ENCODE results near the gene TBC1D24.
"Not testable (repeated sequence)": the region's sequence is repeated elsewhere in the genome, so short reads cannot be mapped to it uniquely, and the experiment has no call there.

TBC1D24 gene

GRCh38 chr16:2532494-2533141 lies 57.7 kb downstream of the TBC1D24 start:
- Histone ChIP-seq H3K4me3 (ENCODE audit: low read depth, low read length) (peak overlapping the region; percentile 77), H3K36me3 (ENCODE audit: control insufficient read depth, insufficient read depth, low read length) (no peaks in the 10 kb centered on the region), H3K27ac (peak overlapping the region; percentile 64), H3K9me3 (ENCODE audit: control insufficient read depth, low read length) (no peaks in the 10 kb centered on the region), H3K4me1 (peaks cover 3% of the 10 kb centered on the region), H3K27me3 (ENCODE audit: control insufficient read depth, insufficient read depth, low read length) (no peaks in the 10 kb centered on the region), H2AFZ (peak overlapping the region; percentile 90), H3K4me2 (ENCODE audit: low read length) (peak overlapping the region; percentile 100), H3K79me2 (no peaks in the 10 kb centered on the region), H3K9ac (no peak overlapping the region)
- TF ChIP-seq CTCF (IDR thresholded peaks at IDR 0.05) = no peak

GRCh38 chr16:2533142-2533755 lies 58.3 kb downstream of the TBC1D24 start:
- not testable (repeated sequence) for H3K9ac ChIP-seq; H3K4me1 ChIP-seq; H3K9me3 ChIP-seq (ENCODE audit: control insufficient read depth, low read length); H3K36me3 ChIP-seq (ENCODE audit: control insufficient read depth, insufficient read depth, low read length); H3K27me3 ChIP-seq (ENCODE audit: control insufficient read depth, insufficient read depth, low read length); H3K79me2 ChIP-seq
- Histone ChIP-seq H2AFZ (peak overlapping the region; percentile 90), H3K4me3 (ENCODE audit: low read depth, low read length) (peak overlapping the region; percentile 77), H3K27ac (peak overlapping the region; percentile 64), H3K4me2 (ENCODE audit: low read length) (peak overlapping the region; percentile 100)

GRCh38 chr16:2533912-2534311 lies 59.0 kb downstream of the TBC1D24 start:
- Histone ChIP-seq H2AFZ (no peak overlapping the region), H3K36me3 (ENCODE audit: control insufficient read depth, insufficient read depth, low read length) (no peaks in the 10 kb centered on the region), H3K27me3 (ENCODE audit: control insufficient read depth, insufficient read depth, low read length) (no peaks in the 10 kb centered on the region), H3K4me2 (ENCODE audit: low read length) (no peak overlapping the region), H3K4me3 (ENCODE audit: low read depth, low read length) (no peak overlapping the region), H3K27ac (no peak overlapping the region), H3K9me3 (ENCODE audit: control insufficient read depth, low read length) (no peaks in the 10 kb centered on the region), H3K79me2 (peaks cover 4% of the 10 kb centered on the region), H3K4me1 (peaks cover 5% of the 10 kb centered on the region), H3K9ac (no peak overlapping the region)
- no peak for TF ChIP-seq CTCF (IDR thresholded peaks at IDR 0.05)

- not testable (repeated sequence) for H3K27me3 ChIP-seq (ENCODE audit: control insufficient read depth, insufficient read depth, low read length); H2AFZ ChIP-seq; H3K9me3 ChIP-seq (ENCODE audit: control insufficient read depth, low read length); H3K4me1 ChIP-seq; H3K27ac ChIP-seq; H3K4me3 ChIP-seq (ENCODE audit: low read depth, low read length); H3K79me2 ChIP-seq; H3K36me3 ChIP-seq (ENCODE audit: control insufficient read depth, insufficient read depth, low read length); H3K9ac ChIP-seq; H3K4me2 ChIP-seq (ENCODE audit: low read length)
Measured at GRCh38 chr16:2534335-2534734, 59.4 kb downstream of the TBC1D24 start.

- Histone ChIP-seq H3K79me2 (peaks cover 21% of the 10 kb centered on the region), H3K27ac (no peak overlapping the region), H3K27me3 (ENCODE audit: control insufficient read depth, insufficient read depth, low read length) (no peaks in the 10 kb centered on the region), H3K4me2 (ENCODE audit: low read length) (no peak overlapping the region), H3K9me3 (ENCODE audit: control insufficient read depth, low read length) (no peaks in the 10 kb centered on the region), H3K4me3 (ENCODE audit: low read depth, low read length) (no peak overlapping the region), H3K9ac (no peak overlapping the region), H3K36me3 (ENCODE audit: control insufficient read depth, insufficient read depth, low read length) (no peaks in the 10 kb centered on the region), H2AFZ (no peak overlapping the region), H3K4me1 (peaks cover 12% of the 10 kb centered on the region)
- no peak for TF ChIP-seq CTCF (IDR thresholded peaks at IDR 0.05)
Measured at GRCh38 chr16:2535625-2536013, 60.7 kb downstream of the TBC1D24 start.

Measured in parathyroid adenoma (tissue), 2 donors.